Measurements from ENCODE around the gene TMEM53. TPM values are rescaled to one million over a fixed set of nuclear protein-coding genes. Genes with fewer than 3 reads are reported as not detected.
"Not testable (repeated sequence)": the region's sequence is repeated elsewhere in the genome, so short reads cannot be mapped to it uniquely, and the experiment has no call there.

TMEM53 gene
- total RNA-seq, 4 donors from 2014 or later = 5.2 to 23.4 (median 9.9) TPM

- WGBS, 2 donors = 86 to 88% methylated on average over 7 of the region's 7 CpGs
- no peak for TF ChIP-seq CTCF (IDR thresholded peaks at IDR 0.05)
- no peak for TF ChIP-seq POLR2A (IDR thresholded peaks at IDR 0.05)
- intact Hi-C loops (cut with DNase I; ENCODE audit: low total_unique reads) = no loop called here
- DNase-seq (ENCODE audit: low spot score in 2 of 2) = no peak
- H3K4me3 ChIP-seq (ENCODE audit: low read depth, poor library complexity, severe bottlenecking) = no peak overlapping the region
These were observed 905 bp upstream of the TMEM53 start for GRCh38 chr1:44675186-44675585.

DNA sequence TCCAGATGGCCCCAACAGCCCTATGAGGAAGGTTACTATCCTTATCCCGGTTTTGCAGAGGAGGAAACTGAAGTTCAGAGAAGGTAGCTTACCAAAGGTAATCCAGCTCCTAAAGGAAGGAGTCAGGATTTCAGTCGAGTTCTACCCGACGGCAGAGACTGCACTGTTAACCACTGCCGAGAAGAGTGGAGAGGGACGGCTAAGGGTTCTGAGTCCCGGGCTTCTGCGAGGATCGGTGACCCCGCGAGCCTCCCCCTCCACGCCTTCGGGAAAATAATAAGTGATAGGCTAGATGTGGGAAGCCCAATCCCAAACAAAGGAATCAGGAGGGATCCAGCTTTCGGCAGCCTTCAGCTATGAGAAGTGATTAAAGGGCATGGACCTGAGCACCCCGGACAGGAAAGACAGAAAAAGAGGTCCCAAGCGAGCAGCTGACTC lies 587 bp downstream of the TMEM53 start:
- intact Hi-C loops (cut with DNase I; ENCODE audit: low total_unique reads) = no loop called here
- TF ChIP-seq CTCF (IDR thresholded peaks at IDR 0.05) (no peak), POLR2A (IDR thresholded peaks at IDR 0.05) (no peak)
- 1 to 2% methylated on average over 16 of the region's 16 CpGs for WGBS, 2 donors
- DNase-seq (ENCODE audit: low spot score in 2 of 2) = no peak
- peak overlapping the region; percentile 28 for H3K4me3 ChIP-seq (ENCODE audit: low read depth, poor library complexity, severe bottlenecking)

DNA sequence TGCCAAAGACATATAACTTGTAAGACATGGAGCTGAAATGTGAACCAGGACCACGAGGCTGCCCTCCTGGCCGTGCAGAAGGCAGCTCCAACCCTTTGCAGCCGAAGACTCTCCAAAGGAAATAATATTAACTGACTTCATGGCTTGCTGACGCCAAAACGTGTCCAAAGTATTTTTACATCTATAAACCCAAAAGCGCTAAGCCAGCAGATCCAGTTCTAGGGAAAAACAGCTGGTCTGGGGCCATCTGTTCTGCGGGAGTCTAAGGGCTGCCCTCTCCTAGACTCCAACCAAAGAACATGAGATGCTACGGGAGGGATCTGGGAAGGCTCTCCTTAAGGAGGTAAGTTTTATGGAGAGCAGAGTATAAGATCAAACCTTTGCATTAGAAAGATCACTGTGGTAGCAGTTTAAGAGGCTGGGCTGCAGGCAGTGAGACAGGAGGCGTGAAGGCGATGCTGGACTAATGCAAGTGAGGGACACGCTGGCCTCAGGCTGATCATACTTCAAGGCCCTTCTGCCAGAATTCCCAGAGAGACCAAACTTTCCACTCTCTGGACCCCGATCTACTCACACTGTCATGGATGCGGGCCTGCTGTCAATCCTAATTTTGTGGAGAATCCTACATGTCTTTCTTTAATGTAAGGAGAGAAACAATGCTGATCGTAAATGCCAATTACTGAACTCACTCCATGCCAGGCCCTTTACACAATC lies 1.2 kb downstream of the TMEM53 start:
- 77 to 81% methylated on average over 14 of the region's 14 CpGs for WGBS, 2 donors
- TF ChIP-seq CTCF (IDR thresholded peaks at IDR 0.05) (no peak), POLR2A (IDR thresholded peaks at IDR 0.05) (no peak)
- H3K4me3 ChIP-seq (ENCODE audit: low read depth, poor library complexity, severe bottlenecking) = no peak overlapping the region
- DNase-seq (ENCODE audit: low spot score in 2 of 2) = no peak
- intact Hi-C loops (cut with DNase I; ENCODE audit: low total_unique reads) = no loop called here

DNA sequence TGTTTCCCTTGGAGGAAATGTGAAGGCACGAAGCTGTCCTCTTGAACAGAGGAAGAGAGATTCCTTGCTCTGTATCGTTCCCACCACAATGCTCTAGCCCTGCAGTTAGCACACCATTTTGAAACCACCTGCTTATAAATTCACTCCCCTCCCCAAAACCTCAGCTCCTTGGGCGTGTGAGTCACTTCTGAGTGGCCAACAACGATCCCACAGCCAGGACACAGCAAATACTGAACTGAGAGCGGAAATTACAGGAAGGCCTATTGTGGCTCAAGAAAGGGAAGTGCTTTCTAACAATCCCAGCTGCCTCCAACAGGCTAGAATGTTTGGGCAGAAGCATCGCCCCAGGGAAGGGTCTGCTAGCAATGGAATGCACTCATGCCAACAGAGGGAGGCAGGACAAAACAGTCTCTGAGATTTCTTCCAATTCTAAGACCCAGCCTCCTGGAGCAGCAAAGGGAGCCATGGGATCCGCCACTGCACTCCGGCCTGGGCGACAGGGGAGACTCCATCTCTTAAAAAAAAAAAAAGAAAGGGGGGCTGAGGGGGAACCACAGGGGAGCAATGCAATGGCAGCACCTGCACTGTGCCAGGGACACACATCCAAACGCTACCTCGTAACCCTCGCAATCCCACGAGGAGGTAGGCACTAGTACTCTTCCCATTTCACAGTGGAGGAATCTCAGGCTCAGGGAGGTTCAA lies 1.9 kb downstream of the TMEM53 start:
- DNase-seq (ENCODE audit: low spot score in 2 of 2) = peak in 1 of 2 donors; percentile 48
- TF ChIP-seq CTCF (IDR thresholded peaks at IDR 0.05) (no peak), POLR2A (IDR thresholded peaks at IDR 0.05) (no peak)
- H3K4me3 ChIP-seq (ENCODE audit: low read depth, poor library complexity, severe bottlenecking) = no peak overlapping the region
- intact Hi-C loops (cut with DNase I; ENCODE audit: low total_unique reads) = no loop called here
- 76 to 79% methylated on average over 13 of the region's 13 CpGs for WGBS, 2 donors

DNA sequence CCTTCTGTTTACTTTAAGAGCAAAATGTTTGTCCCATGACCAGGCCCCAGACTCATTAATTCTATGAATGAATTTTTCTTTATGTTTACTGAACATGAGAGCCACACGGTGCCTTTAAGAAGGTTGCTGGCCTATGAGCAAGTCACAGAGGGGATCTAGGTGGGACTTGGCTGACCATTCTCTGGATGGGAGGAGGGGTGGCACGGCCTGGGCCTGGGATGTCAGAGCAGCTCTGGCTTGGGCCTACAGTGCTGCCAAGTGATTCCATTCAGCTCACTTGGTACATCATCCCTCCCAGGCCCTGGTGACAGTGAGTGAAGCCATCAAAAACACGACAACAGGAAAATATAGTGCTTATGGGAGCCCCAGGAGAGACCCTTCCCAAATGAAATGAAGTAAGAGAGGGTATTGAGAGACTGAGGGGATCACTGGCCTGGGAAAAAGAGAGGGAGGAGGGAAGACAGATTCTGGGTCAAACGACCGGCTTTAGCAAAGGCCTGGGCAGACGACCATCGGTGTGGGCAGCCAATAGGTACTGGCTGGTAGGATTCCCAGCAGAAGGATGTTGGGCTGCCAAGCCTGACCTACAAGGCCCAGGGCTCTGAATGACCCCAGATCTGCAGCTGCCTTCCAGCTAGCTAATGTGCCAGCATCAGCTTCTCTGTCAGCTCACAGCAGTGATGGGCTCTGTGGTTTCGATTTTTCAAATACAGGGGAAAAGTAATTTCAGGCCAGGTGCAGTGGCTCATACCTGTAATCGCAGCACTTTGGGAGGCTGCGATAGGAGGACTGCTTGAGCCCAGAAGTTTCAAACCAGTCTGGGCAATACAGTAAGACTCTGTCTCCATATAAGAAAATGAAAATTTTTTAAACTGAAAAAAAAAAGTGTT lies 3.3 kb downstream of the TMEM53 start:
- 90 to 93% methylated on average over 10 of the region's 10 CpGs for WGBS, 2 donors
- intact Hi-C loops (cut with DNase I; ENCODE audit: low total_unique reads) = no loop called here
- no peak for DNase-seq (ENCODE audit: low spot score in 2 of 2)
- no peak overlapping the region for H3K4me3 ChIP-seq (ENCODE audit: low read depth, poor library complexity, severe bottlenecking)
- TF ChIP-seq CTCF (IDR thresholded peaks at IDR 0.05) (no peak), POLR2A (IDR thresholded peaks at IDR 0.05) (no peak)

GRCh38 chr1:44666719-44667118 lies 7.6 kb downstream of the TMEM53 start:
- 89 to 100% methylated on average over 1 of the region's 1 CpG for WGBS, 2 donors
- H3K4me3 ChIP-seq (ENCODE audit: low read depth, poor library complexity, severe bottlenecking); DNase-seq (ENCODE audit: low spot score in 2 of 2); intact Hi-C loops (cut with DNase I; ENCODE audit: low total_unique reads): not testable (repeated sequence)

Measured in lower leg skin (tissue), 4 donors.